DMS 273 treated with DMSO at 0.1 percent for 48 hours (cell line): ENCODE results near the gene TINAGL1.

Source experiments
- DNase-seq: peaks from one replicate; lab custom pipeline; 2025; lab: John Stamatoyannopoulos, UW

Gene TINAGL1

GRCh38 chr1:31568895-31569595 is 7.3 kb upstream of the TINAGL1 start:
- no peak for DNase-seq

DNA sequence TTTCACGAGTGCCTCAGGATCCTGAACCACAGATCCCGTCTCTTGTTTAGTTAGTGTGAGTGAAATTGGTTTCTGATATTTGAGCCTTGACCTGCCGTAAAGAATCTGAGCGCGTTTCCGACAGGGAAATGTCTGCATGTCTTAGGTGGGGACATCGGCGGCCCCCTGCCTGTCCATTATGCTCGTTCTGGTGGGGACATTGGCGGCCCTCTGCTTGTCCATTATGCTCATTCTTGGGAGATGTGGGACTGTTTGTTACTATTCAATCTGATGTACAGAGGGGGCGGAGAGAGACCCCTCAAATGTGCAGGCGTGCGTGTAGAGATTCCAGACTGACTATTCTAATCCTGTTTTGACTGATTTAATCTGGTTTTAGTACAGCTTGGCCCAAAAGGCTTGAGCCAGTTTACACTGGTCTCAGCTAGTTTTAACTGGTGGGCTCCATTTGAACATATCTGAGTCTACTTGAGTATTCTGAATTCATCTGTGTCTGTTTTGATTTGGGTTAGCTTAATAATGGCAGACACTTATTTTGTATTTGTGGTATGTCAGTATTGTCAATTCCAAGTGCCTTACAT is 6.6 kb upstream of the TINAGL1 start:
- no peak for DNase-seq

DNA sequence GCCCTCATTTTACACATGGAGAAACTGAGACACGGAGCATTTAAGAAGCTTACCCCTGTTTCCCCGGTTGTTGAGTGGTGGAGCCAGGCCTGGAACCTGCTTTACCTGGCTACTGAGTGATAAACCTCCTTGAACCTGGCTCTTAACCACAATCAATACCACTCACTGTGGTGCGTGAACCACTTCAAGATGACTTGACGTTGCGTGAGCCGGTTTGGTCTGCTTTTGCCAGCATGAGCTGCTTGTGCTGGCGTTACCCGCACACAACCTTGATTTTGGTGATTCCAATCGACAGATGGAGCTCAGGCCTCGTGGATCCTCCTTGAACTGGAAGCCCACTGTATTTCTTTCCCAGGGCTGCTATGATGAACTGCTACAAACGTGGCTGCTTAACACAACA is 6.1 kb upstream of the TINAGL1 start:
- no peak for DNase-seq

- DNase-seq, result no peak
Measured at GRCh38 chr1:31570906-31571305, 5.4 kb upstream of the TINAGL1 start.

DNA sequence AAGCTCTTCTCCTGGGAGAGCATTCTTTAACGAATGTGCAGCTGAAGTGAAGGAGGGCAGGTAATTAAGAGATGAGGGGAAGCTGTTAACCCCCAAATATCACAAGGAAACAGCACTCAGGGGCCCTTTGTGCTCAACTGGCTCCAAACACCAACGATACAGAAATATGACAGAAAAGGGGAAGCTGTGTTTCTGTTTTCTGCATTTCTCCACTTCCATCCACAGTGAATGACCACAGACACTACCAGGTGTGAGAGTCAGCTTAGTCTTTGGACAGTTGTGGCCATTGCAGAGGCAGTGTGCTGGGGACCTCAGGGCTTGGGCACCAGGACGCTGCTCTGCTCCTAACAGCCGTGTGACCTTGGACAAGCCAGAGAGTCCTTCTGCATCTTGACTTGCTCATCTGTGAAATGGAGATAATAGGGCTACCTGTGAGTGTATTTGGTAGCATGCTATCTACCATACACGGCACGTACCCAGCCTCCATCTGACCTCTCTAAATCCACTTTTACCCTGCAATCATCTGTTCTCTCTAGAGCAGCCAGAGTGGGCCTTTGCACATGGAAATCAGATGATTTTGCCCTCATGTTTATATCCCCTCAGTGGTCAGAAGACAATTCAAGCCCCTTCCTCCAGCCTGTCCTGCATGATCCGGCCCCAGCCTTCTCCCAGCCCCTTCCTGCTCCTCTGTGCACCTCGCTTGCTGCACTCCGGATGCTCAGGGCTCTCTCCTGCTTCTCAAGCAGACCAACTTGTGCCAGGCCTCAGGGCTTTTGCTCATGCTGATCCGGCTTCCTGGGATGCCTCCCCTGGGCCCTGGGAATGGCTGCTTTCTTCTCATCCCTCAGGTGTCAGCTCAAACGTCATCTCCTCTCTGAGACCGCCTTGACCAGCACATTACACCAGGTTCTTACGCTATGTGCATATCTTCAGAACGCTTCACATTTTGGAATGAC is 4.7 kb upstream of the TINAGL1 start:
- DNase-seq, result no peak

- DNase-seq, result no peak
Measured at GRCh38 chr1:31572323-31573104, 3.8 kb upstream of the TINAGL1 start.

GRCh38 chr1:31573261-31573660 is 3.1 kb upstream of the TINAGL1 start:
- DNase-seq, result no peak

GRCh38 chr1:31574749-31575368 is 1.5 kb upstream of the TINAGL1 start:
- DNase-seq, result no peak

DNA sequence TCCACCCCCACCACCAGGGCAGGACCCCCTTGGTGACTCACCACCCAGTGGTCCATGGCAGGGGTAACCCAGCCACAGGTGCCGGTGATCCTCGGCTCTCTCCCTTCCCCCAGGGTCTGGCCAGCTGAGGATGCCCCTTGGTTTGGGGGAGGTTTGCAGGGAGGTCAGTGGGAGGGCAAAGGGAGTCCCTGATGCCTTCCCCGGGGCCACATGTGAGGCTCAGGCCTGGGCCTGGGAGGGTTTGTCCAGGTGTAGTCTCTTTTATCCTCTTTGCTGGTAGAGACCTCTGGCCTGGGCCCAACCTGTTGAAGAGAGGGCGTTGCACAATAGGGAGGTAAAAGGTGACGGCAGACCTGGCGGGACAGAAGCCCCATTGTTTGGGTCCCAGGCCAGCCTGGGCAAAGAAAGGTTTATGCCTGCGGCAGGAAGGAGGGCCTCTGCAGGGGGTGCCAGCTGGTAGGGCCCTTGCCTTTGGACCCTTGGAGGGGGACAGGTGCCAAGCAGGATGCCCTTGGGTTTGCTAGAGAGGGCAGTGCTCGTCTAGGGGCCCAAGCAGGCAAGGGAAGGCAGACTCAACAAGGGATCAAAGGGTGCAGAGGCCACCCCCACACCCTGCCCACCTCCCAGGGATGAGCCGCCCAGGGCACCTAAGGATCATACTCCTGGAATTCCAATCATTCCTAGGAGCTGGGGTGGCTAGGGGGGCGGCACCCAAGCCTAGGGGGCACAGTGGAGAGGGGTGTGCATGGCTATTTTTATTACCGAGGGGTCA is 760 bp upstream of the TINAGL1 start:
- no peak for DNase-seq

GRCh38 chr1:31576743-31577455 is 584 bp downstream of the TINAGL1 start:
- no peak for DNase-seq

DNA sequence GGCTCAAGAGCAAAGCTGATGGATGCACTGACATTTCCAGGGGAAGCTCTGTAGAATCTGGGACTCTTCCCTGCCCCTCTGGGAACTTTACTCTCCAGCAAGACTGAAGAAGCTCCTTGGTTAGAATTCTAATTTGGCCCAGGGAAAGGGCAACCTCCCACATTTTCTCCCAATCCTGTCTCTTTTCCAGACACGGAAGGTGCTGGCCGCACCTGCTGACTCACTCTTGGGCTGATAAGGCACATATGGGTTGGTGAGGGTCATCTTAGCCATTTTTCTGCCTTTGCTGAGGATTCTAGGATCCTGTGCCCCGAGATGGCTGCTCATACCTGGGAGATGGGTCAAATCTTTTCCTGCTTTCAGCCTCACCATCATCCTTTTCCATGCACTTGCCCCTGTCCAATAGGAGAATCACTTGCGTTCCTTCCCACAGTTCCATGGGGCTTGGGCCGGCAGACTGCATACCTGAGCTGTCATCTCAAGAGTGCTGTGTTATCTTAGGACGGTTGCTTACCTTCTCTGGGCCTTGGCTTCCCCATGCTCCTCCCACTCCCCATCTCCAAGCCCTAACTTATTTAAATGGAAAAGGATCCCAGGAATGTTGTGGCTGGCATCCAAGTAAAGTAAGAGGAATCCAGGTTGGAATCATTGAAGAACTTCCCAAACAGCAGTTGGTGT is 1.3 kb downstream of the TINAGL1 start:
- no peak for DNase-seq

GRCh38 chr1:31579374-31579773 is 3.1 kb downstream of the TINAGL1 start:
- no peak for DNase-seq

DNA sequence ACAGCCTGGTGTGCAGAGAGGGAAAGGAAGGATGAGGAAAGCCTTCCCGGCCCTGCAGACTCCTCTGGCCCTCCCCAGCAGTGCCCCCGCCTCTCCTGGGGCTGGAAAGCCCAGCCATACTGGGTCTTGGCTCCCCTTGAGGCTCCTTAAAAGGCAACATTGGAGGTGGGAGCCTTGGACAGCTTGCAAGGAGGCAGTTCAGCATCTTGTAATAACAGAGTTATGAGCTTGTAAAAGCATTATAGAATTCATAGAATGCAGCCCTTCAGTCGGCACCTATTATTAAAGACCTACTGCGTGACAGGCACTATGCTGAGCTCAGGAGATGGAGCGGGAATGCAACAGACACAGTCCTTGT is 4.2 kb downstream of the TINAGL1 start:
- DNase-seq, result no peak

GRCh38 chr1:31580891-31581603 is 4.7 kb downstream of the TINAGL1 start:
- DNase-seq, result no peak

DNA sequence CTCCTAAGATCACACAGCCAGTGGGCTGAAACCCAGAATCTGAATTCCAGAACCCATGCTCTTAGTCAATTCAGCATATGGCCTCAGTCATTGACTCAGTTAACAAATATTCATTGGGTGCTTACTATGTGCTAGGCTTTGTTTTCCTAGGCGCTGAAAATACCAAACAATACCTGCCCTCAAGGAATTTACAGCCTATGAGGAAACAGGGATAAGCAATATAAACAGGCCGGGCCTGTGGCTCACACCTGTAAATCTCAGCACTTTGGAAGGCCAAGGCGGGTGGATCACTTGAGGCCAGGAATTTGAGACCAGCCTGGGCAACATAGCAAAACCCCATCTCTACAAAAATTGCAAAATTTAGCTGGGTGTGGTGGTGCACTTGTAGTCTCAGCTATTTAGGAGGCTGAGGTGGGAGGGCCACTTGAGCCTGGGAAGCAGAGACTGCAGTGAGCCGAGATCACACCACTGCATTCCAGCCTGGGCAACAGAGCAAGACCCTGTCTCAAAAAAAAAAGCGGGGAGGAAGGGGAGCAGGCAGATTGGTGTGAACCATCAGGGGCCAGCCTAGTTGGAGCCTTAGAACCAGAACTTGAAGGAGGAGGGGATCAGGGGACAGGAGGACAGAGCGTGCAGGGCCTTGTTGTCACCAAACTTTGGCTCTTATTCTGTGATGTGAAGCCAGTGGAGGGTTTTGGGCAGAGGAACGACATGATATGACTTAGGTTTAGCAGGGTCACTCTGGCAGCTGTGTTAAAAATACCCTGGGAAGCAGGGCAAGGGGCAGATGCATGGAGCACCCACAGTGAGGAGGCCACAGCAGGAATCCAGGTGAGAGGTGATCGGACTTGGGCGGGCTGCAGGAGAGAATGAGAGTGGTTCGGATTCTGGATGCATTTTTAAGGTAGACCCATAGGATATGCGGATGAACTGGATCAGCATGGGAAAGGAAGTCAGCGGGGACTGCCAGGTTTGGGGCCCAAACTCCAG is 5.8 kb downstream of the TINAGL1 start:
- DNase-seq, result no peak

DNA sequence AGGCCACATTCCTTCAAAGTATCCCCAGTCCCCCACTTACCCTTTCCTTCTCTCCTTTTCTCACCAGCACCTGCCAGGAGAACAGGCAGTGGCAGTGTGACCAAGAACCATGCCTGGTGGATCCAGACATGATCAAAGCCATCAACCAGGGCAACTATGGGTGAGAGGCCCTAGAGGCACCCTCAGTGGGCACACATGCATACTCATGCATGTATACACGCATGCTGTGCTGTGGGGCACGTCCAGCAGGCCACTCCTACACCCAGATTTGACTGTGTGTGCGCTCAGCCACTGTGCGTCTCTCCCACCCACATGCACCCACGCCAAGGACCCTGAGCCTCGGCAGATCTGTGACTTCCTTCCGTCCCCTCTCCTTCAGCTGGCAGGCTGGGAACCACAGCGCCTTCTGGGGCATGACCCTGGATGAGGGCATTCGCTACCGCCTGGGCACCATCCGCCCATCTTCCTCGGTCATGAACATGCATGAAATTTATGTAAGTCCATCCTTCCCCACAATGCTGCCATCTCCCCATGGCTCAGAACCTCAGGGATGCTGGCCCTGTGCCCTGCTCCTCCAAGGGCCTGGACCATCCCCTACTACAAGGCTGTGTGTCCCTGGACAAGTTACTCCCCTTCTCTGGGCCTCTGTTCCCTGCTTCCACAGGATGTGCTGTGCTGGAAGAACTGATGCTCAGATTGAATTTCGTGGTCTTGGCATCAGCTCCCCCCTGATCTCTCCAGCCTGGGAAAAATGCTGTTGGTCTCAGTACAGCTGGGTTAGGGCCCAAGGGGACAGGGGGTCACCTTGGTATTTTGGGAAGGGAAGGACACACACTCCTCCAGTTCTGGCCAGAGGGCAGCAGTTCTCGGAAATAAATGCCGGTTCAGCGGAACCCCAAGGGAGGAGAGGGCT is 7.0 kb downstream of the TINAGL1 start:
- no peak for DNase-seq
